Osteoblast (primary cell): ENCODE results near the gene CDKL2. TPM values are rescaled to one million over a fixed set of nuclear protein-coding genes. Genes with fewer than 3 reads are reported as not detected.
A peak's percentile ranks its signal among the peaks of the same experiment; 100 is the strongest.

Experiments used
- DNase-seq: peaks from one replicate; pipeline ENCODE4 v3.0.0; 2011; ENCODE audit warnings: low spot score, mixed read lengths; ENCODE audit not compliant: insufficient read length; ENCODE audit errors: missing footprints
- H2AFZ ChIP-seq: 2 replicates; pipeline ENCODE4 v1.6.0; 2011; ENCODE audit warnings: mild to moderate bottlenecking, low read length
- H3K27ac ChIP-seq: 2 replicates; pipeline ENCODE4 v1.5.1; 2011; ENCODE audit warnings: mild to moderate bottlenecking, low read depth, low read length, moderate library complexity
- H3K27me3 ChIP-seq: 2 replicates; pipeline ENCODE4 v1.6.0; 2012; ENCODE audit warnings: mild to moderate bottlenecking, control low read depth, inconsistent platforms, low read length, moderate library complexity; ENCODE audit not compliant: insufficient read depth
- H3K36me3 ChIP-seq: 2 replicates; pipeline ENCODE4 v1.5.1; 2011; ENCODE audit warnings: mild to moderate bottlenecking, low read length, control low read depth, moderate library complexity; ENCODE audit not compliant: insufficient read depth
- H3K4me1 ChIP-seq: 2 replicates; pipeline ENCODE4 v1.5.1; 2011; ENCODE audit warnings: mild to moderate bottlenecking, low read length, control low read depth, moderate library complexity; ENCODE audit not compliant: insufficient read depth
- H3K4me2 ChIP-seq: 2 replicates; pipeline ENCODE4 v1.6.0; 2011; ENCODE audit warnings: mild to moderate bottlenecking, low read length; ENCODE audit not compliant: insufficient read depth
- H3K4me3 ChIP-seq: fragments of 200-600 bp; sonication (generic); 3 replicates; pipeline ENCODE4 v1.5.1; 2012; ENCODE audit warnings: mild to moderate bottlenecking, low read length, inconsistent platforms; ENCODE audit not compliant: insufficient read depth
- H3K79me2 ChIP-seq: 2 replicates; pipeline ENCODE4 v1.6.0; 2012; ENCODE audit warnings: mild to moderate bottlenecking, low read length, control low read depth, inconsistent platforms; ENCODE audit not compliant: insufficient read depth
- H3K9me3 ChIP-seq: 2 replicates; pipeline ENCODE4 v1.5.1; 2011; ENCODE audit warnings: low read depth, low read length, control low read depth
- H4K20me1 ChIP-seq: 2 replicates; pipeline ENCODE4 v1.6.0; 2012; ENCODE audit warnings: mild to moderate bottlenecking, low read length, control low read depth; ENCODE audit not compliant: insufficient read depth
- CTCF ChIP-seq: IDR thresholded peaks from 2 replicates; pipeline ENCODE4 v1.5.1; 2011; ENCODE audit warnings: mild to moderate bottlenecking, low read depth, low read length, moderate library complexity; ENCODE audit errors: extremely low read depth
- total RNA-seq: library from RNA; depleted of rRNA; stranded (reverse); fragments of >200 nt; gene quantifications from 2 replicates; pipeline ENCODE4 v1.2.3, GENCODE V29; 2012

CDKL2 gene
- total RNA-seq, 1 donor, result 0.72 TPM

GRCh38 chr4:75660491-75660890 is 30.2 kb upstream of the CDKL2 start:
- no peaks in the 10 kb centered on the region for H3K9me3 ChIP-seq
- no peak overlapping the region for H3K4me2 ChIP-seq
- no peak overlapping the region for H3K27ac ChIP-seq
- H3K79me2 ChIP-seq, result peaks cover 81% of the 10 kb centered on the region
- DNase-seq, result no peak
- H3K4me3 ChIP-seq, result no peak overlapping the region
- no peak overlapping the region for H2AFZ ChIP-seq
- H3K36me3 ChIP-seq, result peaks cover 39% of the 10 kb centered on the region
- peaks cover 3% of the 10 kb centered on the region for H3K4me1 ChIP-seq
- H3K27me3 ChIP-seq, result no peaks in the 10 kb centered on the region
- peaks cover 29% of the 10 kb centered on the region for H4K20me1 ChIP-seq
- TF ChIP-seq CTCF, result no peak

- H2AFZ ChIP-seq, result no peak overlapping the region
- TF ChIP-seq CTCF, result no peak
- no peaks in the 10 kb centered on the region for H3K27me3 ChIP-seq
- H3K27ac ChIP-seq, result no peak overlapping the region
- H3K4me2 ChIP-seq, result no peak overlapping the region
- peaks cover 48% of the 10 kb centered on the region for H3K36me3 ChIP-seq
- no peak for DNase-seq
- H3K79me2 ChIP-seq, result peaks cover 72% of the 10 kb centered on the region
- H3K4me1 ChIP-seq, result peaks cover 3% of the 10 kb centered on the region
- H4K20me1 ChIP-seq, result peaks cover 25% of the 10 kb centered on the region
- H3K9me3 ChIP-seq, result no peaks in the 10 kb centered on the region
- no peak overlapping the region for H3K4me3 ChIP-seq
These were observed 29.2 kb upstream of the CDKL2 start for GRCh38 chr4:75659512-75660031.

DNA sequence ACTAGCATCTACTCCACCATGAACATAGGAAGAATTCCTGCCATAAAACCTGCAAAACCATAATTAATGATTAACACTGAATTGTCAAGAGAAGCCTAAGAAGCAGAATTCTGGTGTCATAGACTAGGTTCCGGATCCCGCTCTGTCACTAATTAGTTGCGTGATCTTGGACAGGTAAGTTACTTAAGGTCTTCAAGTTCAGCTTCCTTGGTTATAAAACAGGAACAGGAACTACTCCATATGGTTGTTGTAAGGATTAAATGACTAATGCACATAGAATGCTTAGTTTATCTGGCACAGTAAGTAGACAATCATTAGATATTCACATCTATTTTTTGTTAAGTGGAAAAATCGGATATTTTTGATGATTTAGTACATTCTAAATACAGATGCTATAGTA is 28.5 kb upstream of the CDKL2 start:
- H2AFZ ChIP-seq, result no peak overlapping the region
- no peaks in the 10 kb centered on the region for H3K27me3 ChIP-seq
- DNase-seq, result no peak
- no peak for TF ChIP-seq CTCF
- H3K4me3 ChIP-seq, result no peak overlapping the region
- peaks cover 3% of the 10 kb centered on the region for H3K4me1 ChIP-seq
- H3K4me2 ChIP-seq, result no peak overlapping the region
- peaks cover 26% of the 10 kb centered on the region for H4K20me1 ChIP-seq
- H3K27ac ChIP-seq, result peak overlapping the region; percentile 36
- H3K79me2 ChIP-seq, result peaks cover 65% of the 10 kb centered on the region
- no peaks in the 10 kb centered on the region for H3K9me3 ChIP-seq
- H3K36me3 ChIP-seq, result peaks cover 55% of the 10 kb centered on the region

DNA sequence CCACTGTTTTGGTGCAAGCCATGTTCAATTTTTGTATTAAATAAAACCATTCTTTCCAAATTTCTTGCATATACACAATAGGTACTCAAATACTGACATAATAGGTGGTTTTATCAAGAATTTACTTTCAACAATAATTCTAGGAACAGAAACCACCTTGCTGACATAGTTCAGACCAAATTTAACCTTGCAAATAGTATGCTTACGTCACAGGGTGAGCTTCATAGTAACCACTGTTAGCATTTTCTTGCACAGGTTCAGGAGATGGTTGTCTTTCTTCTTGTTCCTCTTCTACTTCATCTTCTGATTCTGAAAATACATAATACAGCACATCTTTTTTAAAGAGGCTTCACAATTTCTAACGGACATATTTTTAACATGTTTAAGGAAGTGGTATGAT is 25.2 kb upstream of the CDKL2 start:
- Histone ChIP-seq H3K27ac (no peak overlapping the region), H2AFZ (no peak overlapping the region), H4K20me1 (peaks cover 21% of the 10 kb centered on the region), H3K4me3 (no peak overlapping the region), H3K79me2 (peaks cover 59% of the 10 kb centered on the region), H3K4me2 (no peak overlapping the region), H3K9me3 (no peaks in the 10 kb centered on the region), H3K4me1 (no peaks in the 10 kb centered on the region), H3K27me3 (no peaks in the 10 kb centered on the region), H3K36me3 (peaks cover 68% of the 10 kb centered on the region)
- no peak for DNase-seq
- TF ChIP-seq CTCF, result no peak
